Lung (tissue), 12 donors: ENCODE measurements around the gene SDC1. TPM values are rescaled to one million over a fixed set of nuclear protein-coding genes. Genes with fewer than 3 reads are reported as not detected.

Experiments used
- ATAC-seq: fragments of 200-7000 bp; cut with Tn5 transposase; one replicate; pipeline ENCODE4 v1.9.1; 2020; ENCODE audit warnings: moderate number of reproducible peaks; ENCODE audit not compliant: insufficient read depth, low FRiP score
- DNase-seq, 3 donors: peaks; one replicate each; pipeline ENCODE4 v3.0.0-alpha.2; 2013 to 2017
- H3K27ac ChIP-seq, 2 donors: one replicate each; pipeline ENCODE4 v1.5.1; 2013; ENCODE audit warnings: mild to moderate bottlenecking in 2 of 2, moderate library complexity in 2 of 2, control low read depth in 1 of 2, inconsistent platforms in 1 of 2, low read depth in 1 of 2, low read length in 1 of 2
- H3K27me3 ChIP-seq, 3 donors: one replicate each; pipeline ENCODE4 v1.5.1; 2013; ENCODE audit warnings: low read length in 2 of 3; ENCODE audit not compliant: control insufficient read depth in 3 of 3, insufficient read depth in 3 of 3
- H3K36me3 ChIP-seq, 4 donors: one replicate each; pipeline ENCODE4 v1.5.1; 2013; ENCODE audit warnings: low read length in 4 of 4, mild to moderate bottlenecking in 1 of 4, moderate library complexity in 1 of 4; ENCODE audit not compliant: control insufficient read depth in 4 of 4, insufficient read depth in 4 of 4
- H3K4me1 ChIP-seq, 5 donors: one replicate each; pipeline ENCODE4 v1.5.1; 2013; ENCODE audit warnings: low read length in 5 of 5, mild to moderate bottlenecking in 2 of 5, moderate library complexity in 1 of 5; ENCODE audit not compliant: control insufficient read depth in 5 of 5, insufficient read depth in 5 of 5
- H3K4me3 ChIP-seq: one replicate; pipeline ENCODE4 v1.5.1; 2013; ENCODE audit warnings: mild to moderate bottlenecking, control low read depth, moderate library complexity
- H3K9ac ChIP-seq, 2 donors: one replicate each; pipeline ENCODE4 v1.5.1; 2013; ENCODE audit warnings: low read length in 2 of 2, control low read depth in 1 of 2; ENCODE audit not compliant: insufficient read depth in 1 of 2
- H3K9me3 ChIP-seq, 4 donors: one replicate each; pipeline ENCODE4 v1.5.1; 2013; ENCODE audit warnings: low read length in 3 of 4, mild to moderate bottlenecking in 1 of 4, moderate library complexity in 1 of 4; ENCODE audit not compliant: control insufficient read depth in 4 of 4, insufficient read depth in 3 of 4
- WGBS, 2 donors: extraction: QIAGEN DNeasy Blood & Tissue Kit; methylation state at CpG; one replicate each; pipeline ENCODE4 v1.1.7; 2013; 5-methylcytosine and 5-hydroxymethylcytosine counted together
- polyA plus RNA-seq, 2 donors: library from polyadenylated mRNA; stranded (reverse); fragments of 200-250 nt; gene quantifications; one replicate each; pipeline ENCODE4 v1.2.1, GENCODE V29; 2013
- total RNA-seq, 2 donors: library from RNA; depleted of rRNA in 1 of 2; stranded (reverse); fragments of >200 nt in 1 of 2; gene quantifications; one replicate each; pipeline ENCODE4 v1.2.1, GENCODE V29; 2014 to 2021
- TF ChIP-seq, protein P1 (sequence below): IDR thresholded peaks from 2 replicates; pipeline ENCODE4 v1.5.1; 2012; ENCODE audit warnings: mild to moderate bottlenecking; ENCODE audit errors: control extremely low read depth, extremely low read depth
- donor health status: control.
- donor health status: control.
- donor health status: Bipolar disorder and iron deficiency.
- donor health status: healthy.
- donor health status: DM: yes; HTN: yes; CAD: no.

SDC1 gene
- total and polyA plus RNA-seq, 4 donors = 94.1 to 234 (median 173) TPM

DNA sequence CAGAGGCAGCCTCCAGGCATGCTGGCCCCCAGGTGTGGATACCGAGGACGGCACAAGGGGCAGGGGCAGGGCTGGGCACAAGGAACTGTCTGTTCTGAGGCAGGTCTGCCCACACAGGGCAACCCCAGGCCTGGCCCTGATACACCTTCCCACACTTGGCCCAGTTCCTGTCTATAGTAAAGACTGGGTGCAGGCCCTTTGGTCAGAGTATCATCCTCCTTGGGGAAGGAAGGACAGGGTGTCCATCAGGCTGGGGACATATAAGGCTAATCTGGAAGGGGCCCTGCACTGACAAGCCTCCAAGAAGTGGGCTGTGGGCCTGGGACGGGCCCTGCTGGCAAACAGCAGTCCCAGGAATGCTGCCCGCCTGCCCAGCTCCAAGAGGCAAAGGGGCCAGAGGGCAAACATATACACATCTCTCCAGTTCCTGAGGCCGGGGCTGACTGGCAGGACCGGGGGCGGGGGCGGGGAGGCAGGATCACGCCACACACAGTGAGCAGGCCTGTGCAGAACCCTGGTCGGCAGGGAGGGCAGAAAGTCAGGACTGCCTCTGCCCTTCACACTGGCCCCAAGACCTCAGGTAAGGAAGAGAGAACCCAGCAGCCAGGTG is 18.9 kb downstream of the SDC1 start:
- no peaks in the 10 kb centered on the region for H3K9me3 ChIP-seq
- peak overlapping the region in 1 of 2 donors; percentile 85 for H3K27ac ChIP-seq
- no peaks in the 10 kb centered on the region for H3K27me3 ChIP-seq
- no peak overlapping the region for H3K9ac ChIP-seq
- peaks cover 0 to 23% (median 10%) of the 10 kb centered on the region in 5 donors for H3K4me1 ChIP-seq
- TF ChIP-seq, protein P1, sequence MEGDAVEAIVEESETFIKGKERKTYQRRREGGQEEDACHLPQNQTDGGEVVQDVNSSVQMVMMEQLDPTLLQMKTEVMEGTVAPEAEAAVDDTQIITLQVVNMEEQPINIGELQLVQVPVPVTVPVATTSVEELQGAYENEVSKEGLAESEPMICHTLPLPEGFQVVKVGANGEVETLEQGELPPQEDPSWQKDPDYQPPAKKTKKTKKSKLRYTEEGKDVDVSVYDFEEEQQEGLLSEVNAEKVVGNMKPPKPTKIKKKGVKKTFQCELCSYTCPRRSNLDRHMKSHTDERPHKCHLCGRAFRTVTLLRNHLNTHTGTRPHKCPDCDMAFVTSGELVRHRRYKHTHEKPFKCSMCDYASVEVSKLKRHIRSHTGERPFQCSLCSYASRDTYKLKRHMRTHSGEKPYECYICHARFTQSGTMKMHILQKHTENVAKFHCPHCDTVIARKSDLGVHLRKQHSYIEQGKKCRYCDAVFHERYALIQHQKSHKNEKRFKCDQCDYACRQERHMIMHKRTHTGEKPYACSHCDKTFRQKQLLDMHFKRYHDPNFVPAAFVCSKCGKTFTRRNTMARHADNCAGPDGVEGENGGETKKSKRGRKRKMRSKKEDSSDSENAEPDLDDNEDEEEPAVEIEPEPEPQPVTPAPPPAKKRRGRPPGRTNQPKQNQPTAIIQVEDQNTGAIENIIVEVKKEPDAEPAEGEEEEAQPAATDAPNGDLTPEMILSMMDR = no peak
- H3K36me3 ChIP-seq = peaks cover 0 to 3% (median 0%) of the 10 kb centered on the region in 4 donors
- DNase-seq (peak in 2 of 3 donors; percentile 57 to 61), ATAC-seq (peak; percentile 67)
- no peak overlapping the region for H3K4me3 ChIP-seq
- WGBS, 2 donors = 66 to 84% methylated on average over 10 of the region's 10 CpGs

DNA sequence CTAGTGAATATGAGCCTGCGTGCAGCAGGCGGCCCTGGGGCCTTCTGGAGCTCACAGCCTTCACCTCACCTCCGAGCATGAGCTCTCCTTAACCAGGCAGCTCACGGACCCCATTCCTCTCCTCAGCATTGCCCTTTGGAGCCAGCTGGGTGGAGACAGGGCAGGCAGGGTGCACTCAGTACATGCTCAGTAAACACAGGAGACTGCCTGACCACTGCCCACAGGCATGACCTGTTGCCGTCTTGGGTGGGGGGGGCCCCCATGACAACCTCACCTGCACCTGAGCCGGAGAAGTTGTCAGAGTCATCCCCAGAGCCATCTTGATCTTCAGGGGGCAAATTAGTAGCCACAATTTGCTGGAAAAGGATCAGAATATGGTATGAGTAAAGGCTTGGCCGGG is 19.9 kb downstream of the SDC1 start:
- H3K27me3 ChIP-seq = no peaks in the 10 kb centered on the region
- H3K4me3 ChIP-seq = no peak overlapping the region
- H3K4me1 ChIP-seq = peaks cover 0 to 23% (median 10%) of the 10 kb centered on the region in 5 donors
- TF ChIP-seq, protein P1 = no peak
- peak overlapping the region in 1 of 2 donors; percentile 85 for H3K27ac ChIP-seq
- WGBS, 2 donors = 91 to 93% methylated on average over 7 of the region's 7 CpGs
- H3K9ac ChIP-seq = no peak overlapping the region
- H3K36me3 ChIP-seq = peaks cover 0 to 6% (median 0%) of the 10 kb centered on the region in 4 donors
- ATAC-seq (no peak), DNase-seq (no peak)
- no peaks in the 10 kb centered on the region for H3K9me3 ChIP-seq

DNA sequence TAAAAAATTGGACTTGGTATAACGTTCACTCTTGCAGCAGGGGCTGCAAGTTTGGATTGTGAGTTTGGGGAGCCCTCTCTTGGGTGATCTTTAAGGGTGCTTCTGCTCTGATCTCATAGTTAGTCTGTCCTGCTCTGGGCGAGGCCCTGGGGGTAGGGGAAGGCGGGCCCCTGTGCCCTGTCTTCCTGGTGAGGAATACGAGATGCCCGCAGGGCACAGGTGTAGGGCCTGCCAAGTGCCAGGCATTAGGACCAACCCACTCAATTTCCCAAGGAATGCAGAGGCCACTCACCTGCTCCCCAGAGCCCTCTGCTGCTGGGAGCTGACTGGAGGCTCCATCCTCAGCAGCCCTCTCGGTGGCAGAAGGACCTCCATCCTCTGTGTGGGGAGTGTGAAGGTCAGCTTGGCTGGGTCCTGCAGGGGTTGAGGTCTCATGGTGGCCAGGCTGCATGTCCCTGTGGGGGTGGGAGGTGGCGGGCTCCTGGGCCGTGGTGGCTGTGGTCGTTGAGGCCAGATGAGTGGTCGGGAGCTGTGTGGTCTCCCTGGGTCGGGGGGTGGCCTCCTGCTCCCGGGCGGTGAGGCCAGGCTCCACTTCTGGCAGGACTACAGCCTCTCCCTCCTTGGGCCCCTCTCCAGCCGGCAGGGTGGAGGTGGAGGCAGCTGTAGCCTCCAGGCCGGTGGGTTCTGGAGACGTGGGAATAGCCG is 21.3 kb downstream of the SDC1 start:
- Histone ChIP-seq H3K9ac (no peak overlapping the region), H3K27ac (no peak overlapping the region), H3K27me3 (no peaks in the 10 kb centered on the region), H3K9me3 (no peaks in the 10 kb centered on the region), H3K4me3 (no peak overlapping the region), H3K36me3 (peaks cover 0 to 6% (median 0%) of the 10 kb centered on the region in 4 donors), H3K4me1 (peaks cover 0 to 23% (median 10%) of the 10 kb centered on the region in 5 donors)
- WGBS, 2 donors = 81 to 83% methylated on average over 17 of the region's 17 CpGs
- TF ChIP-seq, protein P1 = no peak
- DNase-seq (no peak), ATAC-seq (no peak)
